Left lung (tissue), 10 donors: ENCODE results near the gene LDLRAD3. TPM values are rescaled to one million over a fixed set of nuclear protein-coding genes. Genes with fewer than 3 reads are reported as not detected.

Source experiments
- ATAC-seq: fragments of 200-7000 bp; cut with Tn5 transposase; one replicate; pipeline ENCODE4 v1.9.1; 2020; ENCODE audit warnings: moderate library complexity
- DNase-seq, 4 donors: peaks; one replicate each; pipeline ENCODE4 v3.0.0-alpha.2; 2013 to 2020
- H3K27ac ChIP-seq, 2 donors: fragments of 200-600 bp; sonication (generic) in 1 of 2; one replicate each; pipeline versions ENCODE4 v1.5.0 to v1.8.0; 2020 to 2021
- H3K27me3 ChIP-seq, 2 donors: fragments of 200-600 bp; sonication (generic) in 1 of 2; one replicate each; pipeline versions ENCODE4 v1.5.0 to v1.8.0; 2020 to 2021
- H3K36me3 ChIP-seq, 2 donors: fragments of 200-600 bp; sonication (generic) in 1 of 2; one replicate each; pipeline versions ENCODE4 v1.5.0 to v1.8.0; 2020 to 2021
- H3K4me1 ChIP-seq, 2 donors: fragments of 200-600 bp; one replicate each; pipeline ENCODE4 v1.8.0; 2021
- H3K4me3 ChIP-seq, 2 donors: fragments of 200-600 bp; sonication (generic) in 1 of 2; one replicate each; pipeline versions ENCODE4 v1.5.0 to v1.8.0; 2020 to 2021; ENCODE audit warnings: mild to moderate bottlenecking in 1 of 2
- H3K9me3 ChIP-seq, 2 donors: fragments of 200-600 bp; sonication (generic) in 1 of 2; one replicate each; pipeline versions ENCODE4 v1.5.0 to v1.8.0; 2020 to 2021
- CTCF ChIP-seq, 2 donors: fragments of 200-600 bp; sonication (generic) in 1 of 2; IDR thresholded peaks; one replicate each; pipeline versions ENCODE4 v1.5.0 to v1.8.0; 2021; ENCODE audit warnings: antibody characterized with exemption in 2 of 2
- intact Hi-C, 2 donors: fragments of 100-400 bp; cut with DNase I; formaldehyde crosslinking; loops; one replicate each; pipeline versions ENCODE4 v1.11.2 to v1.14.2; 2022
- polyA plus RNA-seq, 6 donors: library from polyadenylated mRNA; unstranded; fragments of 120-200 nt; gene quantifications; one replicate each; pipeline ENCODE4 v1.2.1, GENCODE V29; 2013; ENCODE audit not compliant: insufficient read length in 6 of 6
- total RNA-seq, 2 donors: library from RNA; stranded (reverse); fragmentation: NEBNext Ultra II Directional; extraction: Animal tissue kit (Norgen Biotek cat#: 25700); gene quantifications; one replicate each; pipeline ENCODE4 v1.2.1, GENCODE V29; 2021
- donor health status: DM: no; HTN: yes; CAD: no.
- donor health status: DM: no; HTN: no; CAD: no.

Gene LDLRAD3
- total and polyA plus RNA-seq, 8 donors: 7.1 to 18.2 (median 16.8) TPM

GRCh38 chr11:36139767-36140166 is 195.9 kb downstream of the LDLRAD3 start:
- DNase-seq (no peak), ATAC-seq (no peak)
- Histone ChIP-seq H3K4me3 (no peak overlapping the region), H3K27me3 (peaks cover 0 to 4% of the 10 kb centered on the region in 2 donors), H3K36me3 (no peaks in the 10 kb centered on the region), H3K4me1 (no peaks in the 10 kb centered on the region), H3K27ac (no peak overlapping the region), H3K9me3 (no peaks in the 10 kb centered on the region)
- TF ChIP-seq CTCF (IDR thresholded peaks at IDR 0.05): no peak
- intact Hi-C loops: no loop called here

- Histone ChIP-seq H3K27ac (no peak overlapping the region), H3K27me3 (peaks cover 0 to 4% of the 10 kb centered on the region in 2 donors), H3K36me3 (no peaks in the 10 kb centered on the region), H3K4me3 (no peak overlapping the region), H3K9me3 (no peaks in the 10 kb centered on the region), H3K4me1 (no peaks in the 10 kb centered on the region)
- TF ChIP-seq CTCF (IDR thresholded peaks at IDR 0.05): no peak
- ATAC-seq (no peak), DNase-seq (no peak)
- intact Hi-C loops: no loop called here
Measured at GRCh38 chr11:36141196-36141953, 197.5 kb downstream of the LDLRAD3 start.

- no peak for DNase-seq
- Histone ChIP-seq H3K27me3 (peaks cover 0 to 4% of the 10 kb centered on the region in 2 donors), H3K4me1 (no peaks in the 10 kb centered on the region), H3K36me3 (no peaks in the 10 kb centered on the region), H3K27ac (no peak overlapping the region), H3K4me3 (no peak overlapping the region), H3K9me3 (no peaks in the 10 kb centered on the region)
- no peak for ATAC-seq
- TF ChIP-seq CTCF (IDR thresholded peaks at IDR 0.05): no peak
- intact Hi-C loops: no loop called here
Measured at GRCh38 chr11:36141956-36142355, 198.1 kb downstream of the LDLRAD3 start.

- no peaks in the 10 kb centered on the region for H3K9me3 ChIP-seq
- H3K36me3 ChIP-seq: no peaks in the 10 kb centered on the region
- ATAC-seq: no peak
- no peaks in the 10 kb centered on the region for H3K4me1 ChIP-seq
- no peak for DNase-seq
- H3K27ac ChIP-seq: no peak overlapping the region
- intact Hi-C loops: no loop called here
- no peak overlapping the region for H3K4me3 ChIP-seq
- no peak for TF ChIP-seq CTCF (IDR thresholded peaks at IDR 0.05)
- peaks cover 0 to 4% of the 10 kb centered on the region in 2 donors for H3K27me3 ChIP-seq
Measured at GRCh38 chr11:36142439-36142838, 198.6 kb downstream of the LDLRAD3 start.

- no peak for TF ChIP-seq CTCF (IDR thresholded peaks at IDR 0.05)
- intact Hi-C loops: no loop called here
- Histone ChIP-seq H3K27ac (no peak overlapping the region), H3K9me3 (no peaks in the 10 kb centered on the region), H3K36me3 (no peaks in the 10 kb centered on the region), H3K4me3 (no peak overlapping the region), H3K4me1 (no peaks in the 10 kb centered on the region), H3K27me3 (peaks cover 0 to 4% of the 10 kb centered on the region in 2 donors)
- ATAC-seq (no peak), DNase-seq (no peak)
Measured at GRCh38 chr11:36142879-36143278, 199.0 kb downstream of the LDLRAD3 start.
